ENCODE measurements around the gene WNT7B.

The WNT7B gene

DNA sequence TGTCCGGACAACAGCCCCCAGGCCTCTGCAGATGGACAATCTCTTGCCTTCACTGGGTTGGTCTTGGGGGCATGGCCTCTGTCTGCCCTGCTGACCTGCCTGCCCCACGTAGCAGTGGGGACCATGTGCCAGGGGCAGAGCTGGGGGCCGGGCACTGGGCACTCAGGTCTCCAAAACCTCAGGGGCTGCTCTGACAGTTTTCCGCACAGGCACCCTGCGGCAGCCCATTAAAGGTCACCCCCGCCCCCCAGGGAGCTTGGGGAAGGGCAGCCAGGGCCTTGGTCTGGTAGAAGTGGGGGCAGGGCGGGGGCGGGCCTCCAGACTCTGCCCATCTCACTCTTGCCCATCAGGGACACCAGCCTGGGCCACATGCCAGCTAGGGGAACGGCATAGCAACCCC lies 49.9 kb downstream of the WNT7B start:
- DNase-seq (ENCODE audit: low read depth in 2 of 2) = no peak

DNA sequence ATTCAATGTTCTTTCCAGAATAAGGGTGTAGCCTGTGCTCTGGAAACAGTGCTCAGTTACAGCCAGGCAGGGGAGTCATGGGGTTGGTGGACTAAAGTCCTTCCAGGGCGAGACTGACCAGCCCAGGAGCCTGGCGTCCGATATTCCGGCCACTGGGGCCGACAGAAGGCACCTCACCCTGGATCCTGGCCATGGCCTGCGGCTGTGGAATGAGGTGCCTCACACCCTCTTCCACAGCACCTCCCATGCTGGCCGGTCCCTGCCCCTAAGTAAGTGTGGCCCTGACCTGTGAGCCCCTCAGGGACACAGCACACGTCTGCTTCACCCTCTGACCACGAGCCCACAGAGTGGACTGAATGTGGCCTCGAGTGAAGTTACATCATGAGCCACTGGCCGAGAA lies 50.5 kb downstream of the WNT7B start:
- no peak for DNase-seq (ENCODE audit: low read depth in 2 of 2)

DNA sequence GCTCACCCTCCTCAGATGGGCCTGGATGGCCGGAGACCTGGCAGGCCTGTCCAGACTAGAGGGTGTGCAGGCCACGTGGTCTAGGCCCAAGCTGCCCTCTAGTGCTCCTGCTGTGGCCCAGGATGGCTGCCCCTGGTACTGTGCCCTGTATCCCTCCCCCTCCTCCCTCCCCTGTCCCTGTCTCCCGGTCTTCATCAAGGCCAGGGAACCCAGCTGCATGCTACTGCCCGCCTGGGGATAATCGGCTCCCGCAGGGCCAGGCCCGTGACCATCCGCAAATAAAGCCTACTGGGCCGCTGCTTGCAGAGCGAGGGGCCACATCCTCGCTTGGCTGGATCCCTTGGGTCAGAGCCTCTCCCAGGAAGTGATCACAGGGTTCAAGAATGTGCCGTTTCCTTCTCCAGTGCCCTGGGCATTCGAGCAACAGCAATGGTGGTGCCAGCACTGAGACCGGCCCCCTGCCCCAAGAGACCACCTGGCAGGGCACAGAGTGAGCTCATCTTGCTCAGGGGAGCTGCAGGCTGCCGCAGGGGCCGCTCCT lies 51.1 kb downstream of the WNT7B start:
- no peak for DNase-seq (ENCODE audit: low read depth in 2 of 2)

DNA sequence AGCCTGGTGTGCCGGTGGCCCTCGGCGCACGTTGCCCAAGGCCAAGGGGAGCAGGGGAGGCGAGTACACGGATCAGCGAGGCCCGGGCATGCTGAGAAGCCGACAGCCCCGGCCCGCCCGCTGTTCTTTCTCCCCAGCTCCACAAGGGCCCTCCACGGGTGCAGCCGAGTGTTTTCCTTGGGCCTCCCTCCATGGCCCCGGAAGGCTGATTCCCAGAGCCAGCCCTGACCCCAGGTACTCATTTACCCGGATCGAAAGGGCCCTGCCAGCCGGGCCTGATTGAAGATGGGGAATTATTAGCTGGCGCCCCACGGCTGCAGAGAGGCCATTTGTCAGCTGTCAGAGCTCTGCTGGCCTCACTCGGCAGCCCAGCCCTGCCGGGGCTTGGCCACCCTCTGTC lies 53.1 kb downstream of the WNT7B start:
- no peak for DNase-seq (ENCODE audit: low read depth in 2 of 2)

DNA sequence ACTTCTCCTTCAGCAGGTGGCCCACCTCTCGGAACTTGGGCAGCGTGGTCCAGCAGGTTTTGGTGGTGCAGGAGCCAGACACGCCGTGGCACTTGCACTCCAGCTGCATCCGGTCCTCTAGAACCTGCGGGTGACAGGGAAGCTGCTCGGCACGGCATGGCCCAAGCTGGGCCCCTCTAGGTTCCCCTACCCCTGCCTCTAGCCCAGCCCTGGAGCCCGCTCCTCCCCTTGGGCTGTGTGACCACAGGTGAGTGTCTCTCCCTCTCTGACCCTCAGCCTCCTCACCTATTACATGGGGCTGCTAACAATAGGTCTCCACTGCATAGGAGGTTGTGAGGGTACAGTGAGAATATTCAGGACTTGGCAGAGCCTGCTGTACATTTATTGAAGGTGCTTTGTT lies 53.8 kb downstream of the WNT7B start:
- DNase-seq (ENCODE audit: low read depth in 2 of 2) = no peak

DNA sequence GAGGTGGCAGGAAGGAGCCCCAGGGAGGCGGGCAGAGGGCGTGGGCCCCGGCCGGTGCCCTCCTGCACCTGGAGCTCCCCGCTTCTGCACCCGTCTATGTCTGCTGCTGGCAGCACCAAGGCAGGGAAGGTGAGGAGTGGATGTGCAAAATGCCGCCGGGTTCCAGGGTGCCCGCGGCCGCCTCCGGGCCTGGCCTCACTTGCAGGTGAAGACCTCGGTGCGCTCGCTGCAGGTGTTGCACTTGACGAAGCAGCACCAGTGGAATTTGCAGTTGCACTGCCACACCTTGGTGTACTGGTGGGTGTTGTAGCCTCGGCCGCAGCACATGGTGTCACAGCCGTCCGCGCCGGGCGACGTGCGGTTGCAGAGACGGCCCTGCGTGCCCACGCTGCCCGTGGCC lies 54.3 kb downstream of the WNT7B start:
- DNase-seq (ENCODE audit: low read depth in 2 of 2) = no peak

DNA sequence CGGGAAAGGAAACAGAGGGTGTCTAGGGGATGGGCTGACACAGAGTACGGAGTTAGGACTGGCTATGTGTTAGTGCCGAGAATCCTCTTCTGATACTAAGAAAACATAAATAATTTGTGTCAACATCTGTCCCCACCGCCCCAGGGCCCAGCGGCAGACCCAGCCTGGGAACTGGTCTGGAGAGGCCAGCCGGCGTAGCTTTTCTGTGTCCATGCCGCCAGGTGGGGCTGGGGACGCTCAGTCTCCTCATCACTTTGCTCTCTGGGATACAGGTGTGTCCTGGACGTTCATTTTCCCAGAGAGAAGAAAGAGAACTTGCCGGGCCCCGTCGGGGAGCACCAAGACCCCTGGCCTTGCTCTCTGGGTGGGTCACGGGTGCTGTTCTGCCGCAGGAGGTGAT lies 54.7 kb downstream of the WNT7B start:
- no peak for DNase-seq (ENCODE audit: low read depth in 2 of 2)

DNA sequence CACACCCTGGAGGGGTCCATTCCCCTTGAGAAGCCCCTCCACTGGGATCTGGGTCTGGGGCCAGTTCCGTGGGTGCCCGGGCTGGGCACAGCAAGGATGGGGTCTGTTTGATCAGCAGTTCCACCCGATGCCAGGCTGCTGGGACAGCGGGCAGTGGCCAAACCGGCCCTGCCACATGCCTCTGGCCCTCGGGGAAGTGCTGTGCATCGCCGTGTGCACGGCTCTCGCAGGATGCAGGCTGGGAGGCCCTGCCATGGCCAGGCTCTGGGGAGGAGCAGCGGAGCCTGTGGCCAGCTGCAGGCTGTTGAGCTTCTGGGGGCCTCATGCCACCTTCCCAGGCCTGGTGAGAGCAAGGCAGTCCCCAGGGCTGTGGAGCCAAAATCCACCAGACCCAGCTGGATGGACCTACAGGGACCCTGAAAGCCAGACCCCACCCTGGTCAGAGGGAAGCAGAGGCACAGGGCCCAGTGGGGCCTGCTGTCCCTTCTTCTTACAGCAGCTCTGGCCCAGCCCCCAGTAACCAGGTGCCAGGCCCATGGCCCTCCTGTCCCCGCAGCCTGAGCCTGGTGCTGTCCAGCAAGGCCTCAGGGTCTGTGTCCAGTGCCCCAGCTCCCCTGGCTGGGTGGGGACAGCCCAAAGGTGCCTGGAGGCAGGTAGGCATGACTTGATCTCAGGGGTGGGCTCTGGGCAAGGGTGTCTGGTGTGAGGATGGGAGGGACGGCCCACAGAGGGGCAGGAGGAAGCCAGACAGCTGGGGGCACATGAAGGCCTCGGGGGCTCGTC lies 57.3 kb downstream of the WNT7B start:
- no peak for DNase-seq (ENCODE audit: low read depth in 2 of 2)

DNA sequence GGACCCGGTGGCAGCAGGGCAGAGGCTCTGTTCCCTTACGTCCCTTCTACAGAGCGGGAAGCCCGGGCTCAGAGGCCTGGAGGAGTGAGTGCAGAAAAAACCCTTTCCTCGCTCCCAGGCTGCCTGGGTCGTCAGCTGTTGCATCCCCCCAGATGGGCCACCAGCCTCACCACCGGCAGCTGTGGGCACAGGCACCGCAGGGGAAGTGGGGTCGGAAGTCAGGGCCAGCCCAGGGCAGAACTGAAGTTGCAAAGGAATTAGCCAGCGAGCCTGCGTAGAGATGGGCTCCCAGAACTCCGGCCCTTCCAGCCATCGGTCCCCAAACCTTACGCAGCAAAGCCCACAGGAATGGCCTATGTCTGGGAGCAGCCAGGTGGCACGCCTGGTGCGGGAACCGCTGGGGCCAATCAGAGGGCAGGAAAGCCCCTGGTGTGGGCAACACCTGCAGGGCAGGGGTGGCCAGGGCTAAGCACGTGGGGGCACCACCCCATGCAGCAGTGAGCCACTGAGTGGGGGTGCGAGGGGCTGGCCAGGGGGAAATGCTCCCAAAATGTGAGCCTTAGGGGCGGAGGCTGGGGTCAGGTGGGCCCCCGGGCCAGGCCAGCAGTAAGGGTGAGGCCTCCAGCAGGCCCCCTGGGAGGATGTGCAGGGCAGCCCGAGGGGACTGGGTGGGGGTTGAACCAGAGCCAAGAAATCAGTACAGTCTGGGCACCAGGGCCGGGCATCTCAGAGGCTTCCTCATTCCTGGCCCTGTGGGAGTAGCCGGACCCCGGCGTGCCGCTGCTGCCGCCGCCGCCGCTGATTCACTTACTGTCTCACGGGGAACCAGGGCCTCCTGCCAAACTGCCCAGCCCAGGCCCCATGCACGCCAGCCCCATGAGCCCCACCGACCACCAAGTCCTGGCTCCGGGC lies 58.2 kb downstream of the WNT7B start:
- no peak for DNase-seq (ENCODE audit: low read depth in 2 of 2)

DNA sequence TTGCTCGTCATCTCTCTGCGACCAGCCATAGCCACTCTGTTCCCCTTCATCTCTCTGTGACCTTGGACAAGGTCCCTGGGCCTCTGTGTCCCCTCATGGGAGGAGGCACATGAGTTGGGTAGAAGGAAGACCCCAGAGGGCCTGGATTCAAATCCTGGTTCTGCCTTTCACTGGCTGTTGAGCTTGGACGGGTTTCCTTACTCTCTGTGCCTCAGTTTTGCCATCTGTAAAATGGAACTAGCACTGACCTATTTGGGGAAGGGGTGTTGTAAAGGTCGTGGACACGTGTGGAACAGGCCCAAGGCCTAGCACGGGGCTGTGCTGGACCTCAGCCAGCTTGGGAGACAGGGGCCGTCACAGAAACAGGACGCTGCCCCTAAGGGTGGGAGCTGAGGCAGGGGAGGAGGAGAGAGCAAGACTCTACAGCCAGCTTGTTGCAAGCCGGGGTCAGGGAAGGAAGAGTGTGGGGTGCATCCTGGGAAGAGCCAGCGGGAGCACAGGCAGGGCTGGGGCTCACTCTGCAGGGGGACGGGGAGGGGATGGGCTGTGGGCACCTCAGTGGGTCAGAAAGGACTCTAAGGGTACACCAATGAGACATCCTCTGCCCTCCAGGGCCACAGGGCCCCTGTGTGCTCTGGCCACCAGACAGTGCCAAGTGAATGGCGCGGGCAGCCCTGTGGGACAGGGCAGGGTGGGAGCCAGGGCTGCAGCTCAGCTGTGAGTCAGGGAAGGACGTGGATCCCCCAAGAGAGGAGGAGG lies 59.1 kb downstream of the WNT7B start:
- no peak for DNase-seq (ENCODE audit: low read depth in 2 of 2)

DNA sequence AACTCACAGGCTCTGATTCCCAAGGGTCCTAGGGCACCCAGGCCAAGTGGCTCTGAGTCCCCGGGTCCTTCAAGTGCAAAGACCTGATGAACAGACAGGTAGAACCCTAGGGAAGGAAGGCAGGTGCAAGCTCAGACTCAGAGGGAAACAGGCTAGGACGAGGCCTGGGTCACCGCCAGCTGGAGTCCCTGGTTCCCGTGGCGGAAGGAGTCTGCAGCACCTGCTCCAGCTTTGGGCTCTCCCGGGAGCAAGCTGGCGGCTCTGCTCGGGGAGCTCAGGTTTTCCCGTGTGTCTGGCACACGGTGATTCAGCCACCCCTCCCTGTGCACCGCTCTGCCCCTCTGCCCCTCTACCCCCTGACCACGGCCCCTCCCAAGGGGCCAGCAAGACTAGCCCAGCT lies 59.8 kb downstream of the WNT7B start:
- no peak for DNase-seq (ENCODE audit: low read depth in 2 of 2)

DNA sequence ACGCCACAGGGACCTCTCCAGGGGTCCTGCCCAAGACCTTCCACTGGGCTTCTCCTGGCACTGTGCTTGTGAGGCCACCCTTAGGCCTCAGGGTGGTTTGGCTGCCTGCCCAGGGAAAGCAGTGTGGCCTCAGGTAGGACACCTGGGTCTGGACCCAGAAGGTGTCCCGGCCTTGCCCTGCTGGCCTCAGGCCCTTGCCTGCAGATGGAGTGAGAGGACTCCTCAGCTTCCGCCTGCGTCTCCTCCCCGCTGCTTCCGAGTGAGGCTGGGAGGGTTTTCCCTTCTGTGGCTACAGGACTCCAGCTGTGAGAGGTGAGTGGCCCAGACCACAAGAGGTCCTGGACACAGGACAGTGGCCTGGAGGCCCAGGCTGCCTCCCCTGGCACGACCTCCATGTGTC lies 60.4 kb downstream of the WNT7B start:
- no peak for DNase-seq (ENCODE audit: low read depth in 2 of 2)

DNA sequence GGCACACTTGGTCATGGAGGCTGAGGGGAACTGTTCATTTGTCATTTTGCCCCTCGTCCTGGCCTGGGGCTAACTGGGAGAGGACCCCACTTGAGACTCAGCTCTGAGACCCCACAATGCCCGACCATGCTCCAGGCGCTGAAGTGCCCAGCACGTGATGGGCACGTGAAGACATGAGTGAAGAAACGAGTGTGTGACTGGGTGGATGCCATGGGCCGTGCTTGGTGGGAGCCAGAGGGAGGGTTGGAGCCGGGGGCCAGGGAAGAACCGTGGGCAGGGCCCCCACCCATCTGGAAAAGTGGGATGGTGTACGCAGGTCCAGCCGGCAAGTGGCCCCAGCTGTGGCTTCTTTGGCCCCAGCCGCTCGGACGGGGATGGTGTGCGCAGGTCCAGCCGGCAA lies 61.1 kb downstream of the WNT7B start:
- no peak for DNase-seq (ENCODE audit: low read depth in 2 of 2)

DNA sequence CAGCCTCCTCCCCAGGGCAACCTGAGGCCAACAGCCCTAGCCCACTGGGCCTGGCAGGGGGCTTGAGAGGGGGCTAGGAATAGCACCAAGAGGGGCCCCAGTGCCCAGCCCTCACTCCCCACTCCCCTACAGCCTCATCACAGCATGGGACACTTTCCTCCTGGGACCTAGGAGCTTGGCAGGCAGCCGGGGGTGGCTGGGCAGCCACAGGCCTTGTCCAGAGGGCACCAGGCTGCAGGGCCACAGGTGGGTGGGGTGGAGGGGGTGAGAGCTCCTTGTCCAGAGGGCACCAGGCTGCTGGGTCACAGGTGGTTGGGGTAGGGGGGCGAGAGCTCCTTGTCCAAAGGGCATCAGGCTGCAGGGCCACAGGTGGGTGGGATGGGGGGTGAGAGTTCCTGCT lies 61.8 kb downstream of the WNT7B start:
- no peak for DNase-seq (ENCODE audit: low read depth in 2 of 2)

DNA sequence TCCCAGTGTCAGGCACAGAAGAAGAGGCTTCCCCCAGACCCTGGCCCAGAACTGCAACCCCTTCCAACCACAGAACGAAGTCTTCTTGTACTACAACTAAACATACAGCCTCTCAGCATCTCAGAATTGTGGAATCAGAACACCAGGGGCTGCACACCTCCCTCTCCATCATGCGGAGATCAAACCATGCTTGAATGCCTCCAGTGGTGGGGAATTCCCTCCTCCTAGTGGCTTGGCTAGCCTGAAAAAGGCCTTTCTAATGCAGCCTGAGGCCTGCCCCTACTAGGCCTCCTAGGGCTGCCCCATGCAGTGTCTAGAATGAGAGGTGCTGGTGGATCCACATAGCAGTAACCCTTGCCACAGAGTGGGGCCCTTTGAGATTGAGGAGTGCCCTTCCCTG lies 62.7 kb downstream of the WNT7B start:
- no peak for DNase-seq (ENCODE audit: low read depth in 2 of 2)

DNA sequence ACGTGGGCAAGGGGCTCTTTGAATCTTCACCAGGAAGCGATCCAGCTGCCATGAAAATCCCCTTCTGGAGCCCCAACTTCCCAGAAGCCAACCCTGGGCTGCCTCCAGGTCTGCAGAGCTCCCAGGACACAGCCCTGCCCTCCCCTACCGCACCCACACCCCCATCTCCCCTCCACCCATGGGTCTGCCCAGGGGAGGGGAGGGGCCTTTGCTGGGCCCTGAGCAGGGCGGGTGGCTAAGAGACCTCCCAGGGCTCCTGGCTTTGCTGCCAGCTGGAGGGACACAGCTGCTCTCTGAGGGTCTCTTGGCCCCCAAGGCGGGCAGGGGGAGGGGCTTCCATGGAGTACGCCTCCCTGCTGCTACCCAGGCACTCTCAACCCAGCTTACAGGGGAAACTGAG lies 64.1 kb downstream of the WNT7B start:
- DNase-seq (ENCODE audit: low read depth in 2 of 2) = no peak

DNA sequence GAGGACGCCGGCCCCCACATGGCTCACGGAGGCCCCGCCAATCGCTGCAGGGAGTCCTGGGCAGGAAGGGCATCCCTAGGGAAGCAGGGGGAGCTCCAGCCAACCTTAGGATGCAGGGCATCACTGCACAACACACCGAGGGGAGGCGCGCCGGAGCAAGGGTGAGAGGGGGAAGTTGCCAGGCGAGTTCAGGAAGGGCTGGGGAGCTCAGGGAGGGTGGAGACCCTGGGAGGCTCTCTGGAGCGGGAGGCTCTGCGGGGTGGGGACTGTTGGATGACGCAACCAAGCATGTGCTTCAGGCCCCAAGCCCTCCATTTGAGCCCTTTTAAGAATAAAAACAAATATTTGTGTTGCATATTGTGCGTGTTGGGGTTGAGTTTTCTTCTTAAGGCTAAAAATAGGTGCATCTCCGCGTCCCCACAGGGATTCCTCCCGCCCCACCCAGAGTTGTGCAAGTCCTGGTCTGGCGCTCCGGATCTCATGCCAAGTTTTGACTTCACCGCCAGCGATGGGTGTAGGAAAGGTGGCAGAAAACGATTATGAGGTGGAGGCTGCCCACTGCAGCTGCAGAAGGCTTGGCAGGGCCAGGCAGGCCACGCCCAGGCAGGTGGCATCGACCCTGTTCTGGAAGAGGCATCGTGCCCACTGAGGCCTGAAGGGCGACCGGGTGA lies 65.2 kb downstream of the WNT7B start:
- DNase-seq (ENCODE audit: low read depth in 2 of 2) = no peak

DNA sequence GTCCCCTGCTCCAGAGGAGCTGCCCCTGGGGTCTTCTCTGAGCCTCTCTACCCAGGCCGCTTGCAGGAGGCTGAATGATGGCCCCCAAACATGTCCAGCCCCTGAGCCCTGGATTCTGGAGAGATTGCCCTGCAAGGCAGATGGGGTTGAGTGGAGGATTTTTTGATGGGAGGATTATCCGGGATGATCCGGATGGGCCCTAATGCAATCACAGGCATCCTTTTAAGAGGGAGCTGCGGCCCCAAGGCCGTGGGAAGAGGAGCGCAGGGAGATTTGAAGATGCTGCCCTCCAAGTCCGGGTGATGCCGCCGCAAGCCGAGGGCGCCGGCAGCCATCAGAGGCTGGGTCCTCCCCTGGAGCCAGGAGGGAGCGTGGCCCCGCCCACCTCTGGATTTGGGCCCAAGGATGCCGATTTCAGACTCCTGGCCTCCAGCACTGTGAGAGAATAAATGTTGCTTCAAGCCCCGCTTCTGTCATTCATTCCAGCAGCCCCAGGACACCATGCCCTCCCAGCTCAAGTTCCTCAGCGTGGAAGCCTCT lies 66.0 kb downstream of the WNT7B start:
- no peak for DNase-seq (ENCODE audit: low read depth in 2 of 2)

DNA sequence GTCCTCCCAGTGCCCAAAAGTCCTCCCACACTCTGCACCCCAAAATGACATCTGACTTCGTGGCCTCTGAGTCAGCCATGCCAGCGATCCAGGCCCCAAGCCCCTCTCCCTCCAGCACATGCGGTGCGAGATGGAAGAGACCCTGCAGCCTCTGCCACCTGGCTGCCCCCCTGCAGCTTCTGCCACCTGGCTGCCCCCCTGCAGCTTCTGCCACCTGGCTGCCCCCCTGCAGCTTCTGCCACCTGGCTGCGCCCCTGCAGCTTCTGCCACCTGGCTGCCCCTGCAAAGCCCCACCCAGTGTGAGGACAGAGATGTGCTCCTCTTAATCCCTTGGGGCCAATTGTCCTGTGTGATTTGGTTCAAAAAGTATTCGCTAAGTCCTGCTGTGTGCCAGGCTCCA lies 68.0 kb downstream of the WNT7B start:
- DNase-seq (ENCODE audit: low read depth in 2 of 2) = no peak

DNA sequence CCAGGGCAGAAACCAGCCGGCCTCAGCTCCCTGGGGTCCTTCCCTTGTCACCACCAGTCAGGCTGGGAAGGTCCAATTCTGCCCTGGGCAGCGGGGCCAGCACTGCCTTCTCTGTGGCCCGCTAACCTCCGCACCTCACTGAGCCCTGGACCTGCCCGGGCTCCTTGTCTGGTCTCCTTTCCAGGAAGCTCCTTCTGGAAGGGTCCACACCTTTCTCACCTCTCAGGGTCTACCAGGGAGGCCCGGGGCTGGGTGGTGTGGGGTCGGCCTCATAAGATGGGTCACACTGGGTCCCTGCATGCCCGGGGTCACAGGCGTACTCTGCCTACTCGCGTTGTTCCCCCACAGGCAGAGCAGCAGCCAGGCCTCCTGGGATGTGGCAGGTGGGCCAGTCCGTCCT lies 69.0 kb downstream of the WNT7B start:
- DNase-seq (ENCODE audit: low read depth in 2 of 2) = no peak

DNA sequence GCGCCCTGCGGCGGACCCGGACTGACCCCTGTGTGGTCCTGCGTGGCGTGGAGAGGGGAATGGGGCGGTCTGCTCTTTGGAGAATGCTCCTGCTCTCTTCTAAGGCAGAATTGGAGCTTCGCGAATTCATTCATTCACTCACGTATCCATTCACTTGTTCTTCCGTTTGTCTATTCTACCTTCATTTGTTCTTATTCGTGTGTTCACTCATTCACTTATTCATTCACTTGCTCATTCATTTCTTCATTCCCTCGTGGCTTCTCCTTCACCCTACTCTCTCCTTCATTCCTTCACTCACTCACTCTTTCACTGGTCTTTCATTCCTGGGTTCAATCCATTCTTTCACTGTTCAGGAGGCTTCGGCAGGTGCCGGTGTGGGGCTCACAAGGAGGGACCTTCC lies 69.6 kb downstream of the WNT7B start:
- DNase-seq (ENCODE audit: low read depth in 2 of 2) = no peak

All from fibroblast of skin of left quadriceps (primary cell).